Measurements from ENCODE around the gene MTG1. TPM values are rescaled to one million over a fixed set of nuclear protein-coding genes. Genes with fewer than 3 reads are reported as not detected.
"Not testable (repeated sequence)": the region's sequence is repeated elsewhere in the genome, so short reads cannot be mapped to it uniquely, and the experiment has no call there.

Gene MTG1
- total and polyA plus RNA-seq, 2 donors (not counting 1 experiment from before 2014, with no cell fraction given) = 90.0 to 117 TPM

DNA sequence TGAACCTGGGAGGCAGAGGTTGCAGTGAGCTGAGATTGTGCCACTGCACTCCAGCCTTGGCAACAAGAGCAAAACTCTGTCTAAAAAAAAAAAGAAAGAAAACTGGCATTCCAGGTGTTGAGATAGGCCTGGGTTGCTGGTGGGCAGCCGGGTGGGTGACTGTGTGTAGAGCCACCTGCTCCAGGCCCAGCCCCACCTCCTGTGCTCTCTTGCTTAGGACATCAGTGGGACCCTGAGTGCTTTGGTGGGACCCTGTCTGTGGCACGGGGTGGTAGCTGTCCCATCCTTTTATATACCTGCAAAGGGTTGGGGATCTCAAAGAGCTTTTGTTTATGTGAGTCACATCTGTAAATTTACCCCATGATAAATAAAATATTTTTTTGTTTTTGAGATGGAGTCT is 8.7 kb upstream of the MTG1 start:
- peaks cover 50% of the 10 kb centered on the region for H3K4me1 Mint-ChIP-seq
- H4K20me1 ChIP-seq (ENCODE audit: control insufficient read depth, insufficient read depth, low read length, poor library complexity, severe bottlenecking) = peaks cover 25% of the 10 kb centered on the region
- TF ChIP-seq, protein P1, sequence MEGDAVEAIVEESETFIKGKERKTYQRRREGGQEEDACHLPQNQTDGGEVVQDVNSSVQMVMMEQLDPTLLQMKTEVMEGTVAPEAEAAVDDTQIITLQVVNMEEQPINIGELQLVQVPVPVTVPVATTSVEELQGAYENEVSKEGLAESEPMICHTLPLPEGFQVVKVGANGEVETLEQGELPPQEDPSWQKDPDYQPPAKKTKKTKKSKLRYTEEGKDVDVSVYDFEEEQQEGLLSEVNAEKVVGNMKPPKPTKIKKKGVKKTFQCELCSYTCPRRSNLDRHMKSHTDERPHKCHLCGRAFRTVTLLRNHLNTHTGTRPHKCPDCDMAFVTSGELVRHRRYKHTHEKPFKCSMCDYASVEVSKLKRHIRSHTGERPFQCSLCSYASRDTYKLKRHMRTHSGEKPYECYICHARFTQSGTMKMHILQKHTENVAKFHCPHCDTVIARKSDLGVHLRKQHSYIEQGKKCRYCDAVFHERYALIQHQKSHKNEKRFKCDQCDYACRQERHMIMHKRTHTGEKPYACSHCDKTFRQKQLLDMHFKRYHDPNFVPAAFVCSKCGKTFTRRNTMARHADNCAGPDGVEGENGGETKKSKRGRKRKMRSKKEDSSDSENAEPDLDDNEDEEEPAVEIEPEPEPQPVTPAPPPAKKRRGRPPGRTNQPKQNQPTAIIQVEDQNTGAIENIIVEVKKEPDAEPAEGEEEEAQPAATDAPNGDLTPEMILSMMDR (IDR thresholded peaks at IDR 0.05) = no peak
- TF ChIP-seq EZH2 (IDR thresholded peaks at IDR 0.05; ENCODE audit: borderline replicate concordance, insufficient read depth, low read depth, low read length, poor library complexity, severe bottlenecking) = no peak

DNA sequence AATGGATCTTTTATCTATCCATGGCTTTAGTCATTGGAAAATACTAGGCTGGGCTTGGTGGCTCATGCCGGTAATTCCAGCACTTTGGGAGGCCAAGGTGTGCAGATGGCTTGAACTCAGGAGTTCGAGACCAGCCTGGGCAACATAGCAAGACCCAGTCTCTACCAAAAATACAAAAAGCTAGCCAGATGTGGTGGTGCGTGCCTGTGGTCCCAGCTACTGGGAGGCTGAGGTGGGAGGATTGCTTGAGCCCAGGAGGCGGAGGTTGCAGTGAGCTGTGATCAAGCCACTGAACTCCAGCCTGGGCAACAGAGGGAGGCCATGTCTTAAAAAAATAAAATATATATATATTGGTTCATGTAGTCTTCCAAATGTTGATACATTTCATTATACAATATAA is 7.0 kb upstream of the MTG1 start:
- not testable (repeated sequence) for H3K27ac ChIP-seq (ENCODE audit: low read length in 2 of 2); H3K9me3 Mint-ChIP-seq (ENCODE audit: insufficient read depth)
- CTCF ChIA-PET = interaction anchor here (0.6 to 1.4 kb wide), 2 partner anchors 29 to 966 kb away, joined by 3 read pairs; partner anchors contain the start of gene FUOM

More for the DNA sequence above, 8.7 kb upstream of the MTG1 start:
- H3K9me3 Mint-ChIP-seq (ENCODE audit: insufficient read depth) = no peaks in the 10 kb centered on the region
- no peaks in the 10 kb centered on the region for H3K27me3 Mint-ChIP-seq
- Histone ChIP-seq H3K4me3 (ENCODE audit: control extremely low read depth in 1 of 5, extremely low read depth in 1 of 5, insufficient read depth in 1 of 5, low read depth in 2 of 5, low read length in 4 of 5) (no peak overlapping the region), H3K4me1 (ENCODE audit: control insufficient read depth in 2 of 2, insufficient read depth in 2 of 2, low read length in 2 of 2) (peaks cover 40 to 43% of the 10 kb centered on the region in 2 donors), H3K9ac (ENCODE audit: low read length) (no peak overlapping the region), H3K79me2 (ENCODE audit: control insufficient read depth, insufficient read depth, low read length) (peaks cover 48% of the 10 kb centered on the region), H2AFZ (ENCODE audit: insufficient read depth, low read depth, low read length, poor library complexity, severe bottlenecking) (no peak overlapping the region), H3K9me3 (ENCODE audit: control extremely low read depth in 1 of 3, control insufficient read depth in 2 of 3, insufficient read depth in 1 of 3, low read length in 2 of 3) (no peaks in the 10 kb centered on the region), H3K27ac (ENCODE audit: low read length in 2 of 2) (no peak overlapping the region), H3K27me3 (replicated peaks in 1 of 4; ENCODE audit: control extremely low read depth in 1 of 4, control insufficient read depth in 3 of 4, insufficient read depth in 4 of 4, low read length in 3 of 4) (no peaks in the 10 kb centered on the region), H3K4me2 (replicated peaks; ENCODE audit: low read depth, low read length, poor library complexity, severe bottlenecking) (no peak overlapping the region), H3K36me3 (replicated peaks in 1 of 2; ENCODE audit: control extremely low read depth in 1 of 2, control insufficient read depth in 1 of 2, extremely low read depth in 1 of 2, insufficient read depth in 2 of 2, low read length in 1 of 2) (peaks cover 0 to 32% of the 10 kb centered on the region in 2 experiments)
- DNase-seq (no peak), ATAC-seq (ENCODE audit: low read depth) (no peak)
- ChIA-PET CTCF (interaction anchor here (1.0 to 1.2 kb wide), 2 partner anchors 110 to 1222 kb away, joined by 3 read pairs; no protein-coding TSS in a partner anchor), POLR2A (interaction anchor here (0.9 kb wide), 1 partner anchor 12 kb away, joined by 3 read pairs; the partner anchor contains the start of gene ECHS1)
- H3K4me3 Mint-ChIP-seq = no peak overlapping the region
- no peak overlapping the region for H3K27ac Mint-ChIP-seq
- intact Hi-C loops (cut with micrococcal nuclease) = no loop called here
- 75% methylated on average over 1 of the region's 2 CpGs for WGBS (ENCODE audit: insufficient coverage)

More for the DNA sequence above, 7.0 kb upstream of the MTG1 start:
- no CpG with 5 or more reads among the region's 4 CpGs for WGBS (ENCODE audit: insufficient coverage)
- H3K9me3 ChIP-seq (ENCODE audit: control extremely low read depth in 1 of 3, control insufficient read depth in 2 of 3, insufficient read depth in 1 of 3, low read length in 2 of 3); H2AFZ ChIP-seq (ENCODE audit: insufficient read depth, low read depth, low read length, poor library complexity, severe bottlenecking); H3K4me3 ChIP-seq (ENCODE audit: control extremely low read depth in 1 of 5, extremely low read depth in 1 of 5, insufficient read depth in 1 of 5, low read depth in 2 of 5, low read length in 4 of 5); H3K4me3 Mint-ChIP-seq; intact Hi-C loops (cut with micrococcal nuclease); H3K9ac ChIP-seq (ENCODE audit: low read length); ATAC-seq (ENCODE audit: low read depth); H3K27me3 ChIP-seq (replicated peaks in 1 of 4; ENCODE audit: control extremely low read depth in 1 of 4, control insufficient read depth in 3 of 4, insufficient read depth in 4 of 4, low read length in 3 of 4); H3K4me2 ChIP-seq (replicated peaks; ENCODE audit: low read depth, low read length, poor library complexity, severe bottlenecking); POLR2A ChIA-PET; H3K27me3 Mint-ChIP-seq; DNase-seq: not testable (repeated sequence)
- H3K79me2 ChIP-seq (ENCODE audit: control insufficient read depth, insufficient read depth, low read length) = peaks cover 34% of the 10 kb centered on the region
- H3K27ac Mint-ChIP-seq = peak overlapping the region; percentile 26
- peaks cover 0 to 28% of the 10 kb centered on the region in 2 experiments for H3K36me3 ChIP-seq (replicated peaks in 1 of 2; ENCODE audit: control extremely low read depth in 1 of 2, control insufficient read depth in 1 of 2, extremely low read depth in 1 of 2, insufficient read depth in 2 of 2, low read length in 1 of 2)
- H4K20me1 ChIP-seq (ENCODE audit: control insufficient read depth, insufficient read depth, low read length, poor library complexity, severe bottlenecking) = peaks cover 12% of the 10 kb centered on the region
- peaks cover 51% of the 10 kb centered on the region for H3K4me1 Mint-ChIP-seq
- H3K4me1 ChIP-seq (ENCODE audit: control insufficient read depth in 2 of 2, insufficient read depth in 2 of 2, low read length in 2 of 2) = peaks cover 41 to 44% of the 10 kb centered on the region in 2 donors

Data from B cell (primary cell).